Caki2 (cell line): ENCODE data around the gene KCNQ1OT1. TPM values are rescaled to one million over a fixed set of nuclear protein-coding genes. Genes with fewer than 3 reads are reported as not detected.

Experiments used
- DNase-seq: peaks from one replicate; pipeline ENCODE4 v3.0.0-alpha.2; 2015; ENCODE audit warnings: low read depth
- in situ Hi-C: cut with HindIII; loops from 2 replicates; pipeline ENCODE4 v1.10.0; 2016; ENCODE audit warnings: low sequenced_read_pairs, low pct_unique_long_range_greater_than_20kb, mixed read lengths
- total RNA-seq: library from RNA; depleted of rRNA; stranded (reverse); fragments of >200 nt; shearing (Covaris generic); gene quantifications from 2 replicates; pipeline ENCODE4 v1.2.3, GENCODE V29; 2014; ENCODE audit warnings: low replicate concordance

KCNQ1OT1 gene
- total RNA-seq, 1 experiment from 2014 or later = not detected

- no peak for DNase-seq
- in situ Hi-C loops = no loop called here
Observed at GRCh38 chr11:2693271-2694261, 6.2 kb downstream of the KCNQ1OT1 start.

- in situ Hi-C loops = no loop called here
- no peak for DNase-seq
Observed at GRCh38 chr11:2691991-2692875, 7.6 kb downstream of the KCNQ1OT1 start.

GRCh38 chr11:2691355-2691761, 8.4 kb downstream of the KCNQ1OT1 start:
- DNase-seq = no peak
- in situ Hi-C loops = no loop called here

- no peak for DNase-seq
- in situ Hi-C loops = no loop called here
Observed at GRCh38 chr11:2690596-2691354, 9.0 kb downstream of the KCNQ1OT1 start.

- in situ Hi-C loops = no loop called here
Observed at GRCh38 chr11:2689651-2690575, 9.9 kb downstream of the KCNQ1OT1 start.

GRCh38 chr11:2688381-2689231, 11.2 kb downstream of the KCNQ1OT1 start:
- no peak for DNase-seq
- in situ Hi-C loops = no loop called here

More at GRCh38 chr11:2689651-2690575, 9.9 kb downstream of the KCNQ1OT1 start:
- no peak for DNase-seq

- in situ Hi-C loops = no loop called here
- no peak for DNase-seq
Observed at GRCh38 chr11:2687782-2688191, 12.0 kb downstream of the KCNQ1OT1 start.

GRCh38 chr11:2687223-2687530, 12.6 kb downstream of the KCNQ1OT1 start:
- in situ Hi-C loops = no loop called here
- no peak for DNase-seq

- in situ Hi-C loops = no loop called here
- no peak for DNase-seq
Observed at GRCh38 chr11:2686360-2687222, 13.2 kb downstream of the KCNQ1OT1 start.

- in situ Hi-C loops = no loop called here
- DNase-seq = no peak
Observed at GRCh38 chr11:2685566-2686359, 14.0 kb downstream of the KCNQ1OT1 start.

- in situ Hi-C loops = no loop called here
- DNase-seq = no peak
Observed at GRCh38 chr11:2685051-2685450, 14.7 kb downstream of the KCNQ1OT1 start.

- DNase-seq = no peak
- in situ Hi-C loops = no loop called here
Observed at GRCh38 chr11:2684581-2684980, 15.2 kb downstream of the KCNQ1OT1 start.

- DNase-seq = no peak
- in situ Hi-C loops = no loop called here
Observed at GRCh38 chr11:2683806-2684205, 16.0 kb downstream of the KCNQ1OT1 start.

GRCh38 chr11:2681408-2682145, 18.2 kb downstream of the KCNQ1OT1 start:
- no peak for DNase-seq
- in situ Hi-C loops = no loop called here
